ENCODE data around the gene TBL1X. TPM values are rescaled to one million over a fixed set of nuclear protein-coding genes. Genes with fewer than 3 reads are reported as not detected.

Gene TBL1X
- total and polyA plus RNA-seq, 12 donors, result 1.8 to 14.1 (median 9.8) TPM

DNA sequence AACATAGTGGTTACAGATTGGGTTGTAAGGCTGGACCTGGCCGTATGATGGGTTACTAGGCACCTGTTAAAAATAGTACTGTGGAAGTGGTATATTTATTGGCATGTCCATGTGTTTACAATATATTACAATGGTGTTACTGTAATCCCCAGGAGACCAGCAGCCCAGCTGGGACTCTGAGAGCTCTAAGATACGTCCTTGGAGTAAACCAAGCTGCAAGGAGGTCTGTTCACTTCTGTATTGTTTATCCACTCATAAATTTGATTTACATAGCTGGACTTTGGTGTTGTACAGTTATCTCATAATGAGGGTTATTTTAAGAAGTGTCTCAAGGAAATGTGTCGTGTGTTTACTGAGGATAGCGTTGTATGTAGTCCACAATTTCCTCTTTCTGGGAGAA, 93.8 kb downstream of the TBL1X start:
- H3K27ac ChIP-seq, result no peak overlapping the region
- no peak for ATAC-seq
- H3K4me3 ChIP-seq, result no peak overlapping the region
- TF ChIP-seq, protein P1, sequence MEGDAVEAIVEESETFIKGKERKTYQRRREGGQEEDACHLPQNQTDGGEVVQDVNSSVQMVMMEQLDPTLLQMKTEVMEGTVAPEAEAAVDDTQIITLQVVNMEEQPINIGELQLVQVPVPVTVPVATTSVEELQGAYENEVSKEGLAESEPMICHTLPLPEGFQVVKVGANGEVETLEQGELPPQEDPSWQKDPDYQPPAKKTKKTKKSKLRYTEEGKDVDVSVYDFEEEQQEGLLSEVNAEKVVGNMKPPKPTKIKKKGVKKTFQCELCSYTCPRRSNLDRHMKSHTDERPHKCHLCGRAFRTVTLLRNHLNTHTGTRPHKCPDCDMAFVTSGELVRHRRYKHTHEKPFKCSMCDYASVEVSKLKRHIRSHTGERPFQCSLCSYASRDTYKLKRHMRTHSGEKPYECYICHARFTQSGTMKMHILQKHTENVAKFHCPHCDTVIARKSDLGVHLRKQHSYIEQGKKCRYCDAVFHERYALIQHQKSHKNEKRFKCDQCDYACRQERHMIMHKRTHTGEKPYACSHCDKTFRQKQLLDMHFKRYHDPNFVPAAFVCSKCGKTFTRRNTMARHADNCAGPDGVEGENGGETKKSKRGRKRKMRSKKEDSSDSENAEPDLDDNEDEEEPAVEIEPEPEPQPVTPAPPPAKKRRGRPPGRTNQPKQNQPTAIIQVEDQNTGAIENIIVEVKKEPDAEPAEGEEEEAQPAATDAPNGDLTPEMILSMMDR (IDR thresholded peaks at IDR 0.05), result no peak
- intact Hi-C loops (cut with DNase I), result no loop called here
- H3K36me3 ChIP-seq, result no peaks in the 10 kb centered on the region
- H3K27me3 ChIP-seq, result no peaks in the 10 kb centered on the region
- DNase-seq, result no peak
- H3K9me3 ChIP-seq, result no peaks in the 10 kb centered on the region
- WGBS, 2 donors, result 36 to 42% methylated on average over 4 of the region's 4 CpGs
- H3K4me1 ChIP-seq, result peaks cover 0 to 8% (median 0%) of the 10 kb centered on the region in 9 donors

DNA sequence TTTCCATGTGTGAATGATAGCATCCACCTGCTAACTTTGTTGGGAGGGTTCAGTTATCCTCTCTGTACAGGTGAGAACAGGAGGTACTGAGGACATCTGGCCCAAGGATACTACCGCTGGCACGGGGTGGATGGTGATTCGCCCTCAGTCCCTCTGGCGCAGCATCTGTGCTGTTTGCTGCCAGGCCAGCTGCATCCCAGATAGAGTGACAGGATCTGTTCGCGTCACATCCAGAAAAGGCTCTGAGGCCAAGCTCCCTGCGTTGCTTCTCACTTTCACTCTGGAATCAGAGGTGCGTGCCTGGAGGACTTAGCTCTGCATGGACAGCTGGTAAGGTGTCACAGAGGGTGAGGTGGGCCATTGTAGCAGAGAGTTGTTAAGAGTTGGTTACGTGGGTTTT, 95.4 kb downstream of the TBL1X start:
- H3K4me3 ChIP-seq, result no peak overlapping the region
- H3K9me3 ChIP-seq, result no peaks in the 10 kb centered on the region
- peaks cover 0 to 8% (median 0%) of the 10 kb centered on the region in 9 donors for H3K4me1 ChIP-seq
- H3K27ac ChIP-seq, result no peak overlapping the region
- no peaks in the 10 kb centered on the region for H3K36me3 ChIP-seq
- intact Hi-C loops (cut with DNase I), result no loop called here
- H3K27me3 ChIP-seq, result no peaks in the 10 kb centered on the region
- TF ChIP-seq, protein P1 (IDR thresholded peaks at IDR 0.05), result no peak
- DNase-seq, result no peak
- 98% methylated on average over 9 of the region's 9 CpGs for WGBS, 2 donors
- no peak for ATAC-seq

DNA sequence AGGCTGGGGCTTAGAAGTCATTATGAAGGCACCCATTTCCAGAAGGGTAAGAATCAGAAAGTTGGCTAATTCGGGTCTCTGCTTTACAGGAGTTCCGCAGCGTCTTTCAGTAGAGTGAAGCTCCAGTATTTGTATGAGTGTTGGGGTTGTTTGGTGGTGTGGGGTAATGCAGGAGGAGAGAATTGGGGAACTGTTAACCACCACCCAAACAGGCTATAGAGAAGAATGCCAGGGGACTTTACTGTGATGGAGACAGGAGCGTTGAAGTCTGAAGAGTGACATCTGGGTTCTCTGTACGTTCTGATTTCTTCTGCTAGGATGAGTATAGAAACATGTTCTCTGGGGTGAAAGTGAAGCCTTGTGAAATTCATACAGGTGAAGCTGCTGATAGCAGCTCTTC, 96.3 kb downstream of the TBL1X start:
- Histone ChIP-seq H3K9me3 (no peaks in the 10 kb centered on the region), H3K36me3 (no peaks in the 10 kb centered on the region), H3K27me3 (no peaks in the 10 kb centered on the region), H3K4me1 (peaks cover 0 to 13% (median 9%) of the 10 kb centered on the region in 9 donors), H3K27ac (no peak overlapping the region), H3K4me3 (no peak overlapping the region)
- TF ChIP-seq, protein P1 (IDR thresholded peaks at IDR 0.05), result no peak
- WGBS, 2 donors, result 92 to 95% methylated on average over 5 of the region's 5 CpGs
- intact Hi-C loops (cut with DNase I), result no loop called here
- no peak for ATAC-seq
- DNase-seq, result no peak

DNA sequence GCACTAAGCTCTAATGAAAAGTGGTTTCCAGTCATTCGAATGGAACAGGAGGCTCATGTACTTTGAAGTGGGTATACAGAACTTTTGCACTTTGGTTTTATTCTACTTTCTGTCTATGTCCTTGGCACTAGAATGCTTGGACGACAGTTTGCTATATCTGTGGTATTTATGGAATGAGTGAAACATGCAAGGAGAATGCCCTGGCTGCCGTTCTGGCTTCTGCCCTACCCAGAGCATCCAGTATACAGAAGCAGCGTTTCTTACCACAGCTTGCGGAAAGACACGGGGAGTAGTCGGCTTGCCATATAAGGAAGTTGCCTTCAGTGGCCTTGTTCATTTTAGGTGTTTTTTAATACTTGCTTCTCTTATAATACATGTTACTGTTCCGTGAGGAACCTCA, 98.0 kb downstream of the TBL1X start:
- H3K36me3 ChIP-seq, result no peaks in the 10 kb centered on the region
- no peaks in the 10 kb centered on the region for H3K27me3 ChIP-seq
- no peak overlapping the region for H3K4me3 ChIP-seq
- TF ChIP-seq, protein P1 (IDR thresholded peaks at IDR 0.05), result no peak
- DNase-seq (no peak), ATAC-seq (peak in 4 of 8 donors; percentile 65 to 83 (median 70))
- peak overlapping the region in 7 of 10 donors; percentile 5 to 69 (median 47) for H3K27ac ChIP-seq
- H3K4me1 ChIP-seq, result peaks cover 0 to 26% (median 20%) of the 10 kb centered on the region in 9 donors
- intact Hi-C loops (cut with DNase I), result no loop called here
- H3K9me3 ChIP-seq, result no peaks in the 10 kb centered on the region
- 34 to 61% methylated on average over 8 of the region's 8 CpGs for WGBS, 2 donors
